Keratinocyte (primary cell): Measurements from ENCODE around the gene MRPL52.

ENCODE experiments used
- CTCF ChIP-seq, 3 experiments: IDR thresholded peaks in 1 of 3; conservative IDR thresholded peaks in 1 of 3; optimal IDR thresholded peaks in 1 of 3; 2 replicates in 2 of 3; 3 replicates in 1 of 3; pipeline versions ENCODE3 to v1.5.1; 2011; ENCODE audit warnings: low read length in 3 of 3, mild to moderate bottlenecking in 3 of 3, moderate library complexity in 2 of 3, control low read depth in 1 of 3, inconsistent platforms in 1 of 3; ENCODE audit not compliant: insufficient read depth in 2 of 3; ENCODE audit errors: extremely low read depth in 1 of 3
- EZH2 ChIP-seq: IDR thresholded peaks from one replicate; pipeline ENCODE4 v1.6.1; 2012; ENCODE audit warnings: inconsistent platforms, mild to moderate bottlenecking, low read length, moderate library complexity

GRCh38 chr14:22856428-22856827, 26.7 kb downstream of the MRPL52 start:
- TF ChIP-seq CTCF (optimal IDR thresholded peaks at IDR 0.05 in 1 of 3, IDR thresholded peaks at IDR 0.05 in 1 of 3, conservative IDR thresholded peaks at IDR 0.05 in 1 of 3; ENCODE audit: extremely low read depth in 1 of 3, insufficient read depth in 2 of 3, low read length in 3 of 3) (no peak), EZH2 (no peak)
